ENCODE measurements around the gene GRB10. TPM values are rescaled to one million over a fixed set of nuclear protein-coding genes. Genes with fewer than 3 reads are reported as not detected.

Gene GRB10
- polyA plus RNA-seq, 1 donor from 2014 or later, result 78.4 TPM

- Histone ChIP-seq H3K27me3 (ENCODE audit: insufficient read depth, low read depth, low read length) (no peaks in the 10 kb centered on the region), H3K79me2 (replicated peaks; ENCODE audit: insufficient read depth, low read length) (no peaks in the 10 kb centered on the region), H3K9ac (ENCODE audit: low read length) (no peak overlapping the region), H2AFZ (ENCODE audit: low read depth, low read length) (no peak overlapping the region), H3K27ac (ENCODE audit: low read length) (no peak overlapping the region), H3K4me2 (ENCODE audit: low read length) (no peak overlapping the region), H3K36me3 (ENCODE audit: insufficient read depth, low read length) (no peaks in the 10 kb centered on the region), H3K9me3 (ENCODE audit: low read length) (no peaks in the 10 kb centered on the region), H3K4me3 (ENCODE audit: low read length) (no peak overlapping the region), H3F3A (ENCODE audit: insufficient read depth, low read length, poor library complexity, severe bottlenecking) (no peaks in the 10 kb centered on the region), H3K9me2 (ENCODE audit: insufficient read depth, low read length) (no peaks in the 10 kb centered on the region), H4K20me1 (ENCODE audit: insufficient read depth) (no peaks in the 10 kb centered on the region)
- TF ChIP-seq MXI1 (conservative IDR thresholded peaks at IDR 0.05; ENCODE audit: poor library complexity, severe bottlenecking) (no peak), SMC3 (conservative IDR thresholded peaks at IDR 0.05; ENCODE audit: poor library complexity) (no peak), REST (IDR thresholded peaks at IDR 0.05; ENCODE audit: borderline replicate concordance) (no peak), POLR2AphosphoS5 (IDR thresholded peaks at IDR 0.05) (no peak), EP300 (conservative IDR thresholded peaks at IDR 0.05; ENCODE audit: poor library complexity, severe bottlenecking) (no peak), TAF1 (IDR thresholded peaks at IDR 0.05; ENCODE audit: low read depth) (no peak), EZH2 (IDR thresholded peaks at IDR 0.05; ENCODE audit: borderline replicate concordance, insufficient read depth, low read length, poor library complexity, severe bottlenecking) (no peak), RAD21 (conservative IDR thresholded peaks at IDR 0.05) (no peak)
- TF ChIP-seq, protein P1, sequence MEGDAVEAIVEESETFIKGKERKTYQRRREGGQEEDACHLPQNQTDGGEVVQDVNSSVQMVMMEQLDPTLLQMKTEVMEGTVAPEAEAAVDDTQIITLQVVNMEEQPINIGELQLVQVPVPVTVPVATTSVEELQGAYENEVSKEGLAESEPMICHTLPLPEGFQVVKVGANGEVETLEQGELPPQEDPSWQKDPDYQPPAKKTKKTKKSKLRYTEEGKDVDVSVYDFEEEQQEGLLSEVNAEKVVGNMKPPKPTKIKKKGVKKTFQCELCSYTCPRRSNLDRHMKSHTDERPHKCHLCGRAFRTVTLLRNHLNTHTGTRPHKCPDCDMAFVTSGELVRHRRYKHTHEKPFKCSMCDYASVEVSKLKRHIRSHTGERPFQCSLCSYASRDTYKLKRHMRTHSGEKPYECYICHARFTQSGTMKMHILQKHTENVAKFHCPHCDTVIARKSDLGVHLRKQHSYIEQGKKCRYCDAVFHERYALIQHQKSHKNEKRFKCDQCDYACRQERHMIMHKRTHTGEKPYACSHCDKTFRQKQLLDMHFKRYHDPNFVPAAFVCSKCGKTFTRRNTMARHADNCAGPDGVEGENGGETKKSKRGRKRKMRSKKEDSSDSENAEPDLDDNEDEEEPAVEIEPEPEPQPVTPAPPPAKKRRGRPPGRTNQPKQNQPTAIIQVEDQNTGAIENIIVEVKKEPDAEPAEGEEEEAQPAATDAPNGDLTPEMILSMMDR (IDR thresholded peaks at IDR 0.05; ENCODE audit: poor library complexity, severe bottlenecking), result no peak
These were observed 39.4 kb upstream of the GRB10 start for GRCh38 chr7:50822110-50822509.

GRCh38 chr7:50821457-50822008 is 38.8 kb upstream of the GRB10 start:
- Histone ChIP-seq H3K9ac (ENCODE audit: low read length) (no peak overlapping the region), H3K9me3 (ENCODE audit: low read length) (no peaks in the 10 kb centered on the region)

More at GRCh38 chr7:50821457-50822008, 38.8 kb upstream of the GRB10 start:
- Histone ChIP-seq H3K79me2 (replicated peaks; ENCODE audit: insufficient read depth, low read length) (no peaks in the 10 kb centered on the region), H3K4me2 (ENCODE audit: low read length) (no peak overlapping the region), H2AFZ (ENCODE audit: low read depth, low read length) (no peak overlapping the region), H4K20me1 (ENCODE audit: insufficient read depth) (no peaks in the 10 kb centered on the region), H3F3A (ENCODE audit: insufficient read depth, low read length, poor library complexity, severe bottlenecking) (no peaks in the 10 kb centered on the region), H3K27ac (ENCODE audit: low read length) (no peak overlapping the region), H3K9me2 (ENCODE audit: insufficient read depth, low read length) (no peaks in the 10 kb centered on the region), H3K4me3 (ENCODE audit: low read length) (no peak overlapping the region), H3K27me3 (ENCODE audit: insufficient read depth, low read depth, low read length) (no peaks in the 10 kb centered on the region), H3K36me3 (ENCODE audit: insufficient read depth, low read length) (no peaks in the 10 kb centered on the region)
- TF ChIP-seq EP300 (conservative IDR thresholded peaks at IDR 0.05; ENCODE audit: poor library complexity, severe bottlenecking) (no peak), TAF1 (IDR thresholded peaks at IDR 0.05; ENCODE audit: low read depth) (no peak), SMC3 (conservative IDR thresholded peaks at IDR 0.05; ENCODE audit: poor library complexity) (no peak), POLR2AphosphoS5 (IDR thresholded peaks at IDR 0.05) (no peak), REST (IDR thresholded peaks at IDR 0.05; ENCODE audit: borderline replicate concordance) (no peak), MXI1 (conservative IDR thresholded peaks at IDR 0.05; ENCODE audit: poor library complexity, severe bottlenecking) (no peak), EZH2 (IDR thresholded peaks at IDR 0.05; ENCODE audit: borderline replicate concordance, insufficient read depth, low read length, poor library complexity, severe bottlenecking) (no peak), RAD21 (conservative IDR thresholded peaks at IDR 0.05) (no peak)
- TF ChIP-seq, protein P1 (IDR thresholded peaks at IDR 0.05; ENCODE audit: poor library complexity, severe bottlenecking), result no peak
